Dermis blood vessel endothelial cell (primary cell): ENCODE measurements around the gene ARF5. TPM values are rescaled to one million over a fixed set of nuclear protein-coding genes. Genes with fewer than 3 reads are reported as not detected.
A peak's percentile ranks its signal among the peaks of the same experiment; 100 is the strongest.

Experiments used
- DNase-seq: peaks from one replicate; pipeline ENCODE4 v3.0.0; 2010
- total RNA-seq: library from RNA; depleted of rRNA; stranded (reverse); fragments of >200 nt; gene quantifications from 2 replicates; pipeline ENCODE4 v1.2.3, GENCODE V29; 2014

The ARF5 gene
- total RNA-seq, 1 donor from 2014 or later: 208 TPM

- DNase-seq: peak; percentile 69
Observed at GRCh38 chr7:127588697-127589482, 679 bp downstream of the ARF5 start.

DNA sequence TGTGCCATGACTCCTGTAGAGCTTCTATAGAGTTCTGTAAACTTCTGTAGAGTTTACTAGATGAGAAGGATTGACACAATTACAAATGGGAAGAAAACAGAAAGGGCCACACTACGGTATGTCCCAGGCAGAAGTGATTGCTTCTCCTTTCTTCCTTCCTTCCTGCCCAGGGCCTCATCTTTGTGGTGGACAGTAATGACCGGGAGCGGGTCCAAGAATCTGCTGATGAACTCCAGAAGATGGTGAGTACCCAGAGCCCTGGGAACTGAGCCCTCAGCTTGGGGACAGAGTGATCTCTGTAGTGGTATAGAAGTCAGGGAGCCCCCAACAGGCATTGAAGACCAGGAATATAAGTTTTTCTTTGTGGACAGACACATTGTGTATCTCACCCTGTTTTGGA, 1.7 kb downstream of the ARF5 start:
- DNase-seq: no peak

GRCh38 chr7:127591189-127591588, 3.0 kb downstream of the ARF5 start:
- DNase-seq: no peak

DNA sequence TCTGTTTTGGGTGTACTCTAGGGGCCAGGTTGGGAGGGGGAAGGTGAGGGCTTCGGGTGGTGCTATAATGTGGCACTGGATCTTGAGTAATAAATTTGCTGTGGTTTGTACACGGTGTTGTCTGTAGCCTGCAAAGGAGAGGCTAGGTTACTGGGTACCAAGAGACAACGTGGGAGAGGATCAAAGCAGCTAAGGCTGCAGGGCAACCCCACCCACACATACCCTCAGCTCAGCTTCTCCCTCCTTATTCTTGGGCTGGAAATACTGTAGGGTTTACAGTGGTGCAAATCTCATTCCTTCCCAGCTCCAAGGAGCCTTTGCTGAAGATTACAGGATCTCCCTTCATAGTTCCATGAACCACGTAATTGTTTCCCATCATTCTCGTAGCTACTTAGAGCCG, 3.4 kb downstream of the ARF5 start:
- no peak for DNase-seq

- DNase-seq: no peak
Observed at GRCh38 chr7:127592550-127592949, 4.3 kb downstream of the ARF5 start.

DNA sequence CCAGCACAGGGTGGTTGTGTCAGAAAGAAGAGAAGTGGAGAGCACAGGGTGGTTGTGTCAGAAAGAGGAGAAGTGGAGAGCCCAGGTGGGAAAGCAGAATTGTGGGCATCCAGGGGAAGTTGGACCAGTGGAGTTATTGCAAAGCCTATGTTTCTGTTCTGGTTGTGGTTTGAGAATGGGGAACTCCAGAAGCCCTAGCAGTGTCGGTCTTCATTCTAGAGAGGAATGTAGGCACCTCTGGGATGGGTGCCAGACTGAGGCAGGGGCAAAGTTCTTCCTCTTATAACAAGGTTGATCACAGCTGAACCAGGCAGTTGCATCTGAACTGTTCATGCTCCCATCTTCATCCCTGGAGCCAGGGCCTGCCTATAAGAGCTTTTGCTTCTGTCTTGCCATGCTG, 6.3 kb downstream of the ARF5 start:
- DNase-seq: no peak

- DNase-seq: no peak
Observed at GRCh38 chr7:127595737-127596136, 7.5 kb downstream of the ARF5 start.

DNA sequence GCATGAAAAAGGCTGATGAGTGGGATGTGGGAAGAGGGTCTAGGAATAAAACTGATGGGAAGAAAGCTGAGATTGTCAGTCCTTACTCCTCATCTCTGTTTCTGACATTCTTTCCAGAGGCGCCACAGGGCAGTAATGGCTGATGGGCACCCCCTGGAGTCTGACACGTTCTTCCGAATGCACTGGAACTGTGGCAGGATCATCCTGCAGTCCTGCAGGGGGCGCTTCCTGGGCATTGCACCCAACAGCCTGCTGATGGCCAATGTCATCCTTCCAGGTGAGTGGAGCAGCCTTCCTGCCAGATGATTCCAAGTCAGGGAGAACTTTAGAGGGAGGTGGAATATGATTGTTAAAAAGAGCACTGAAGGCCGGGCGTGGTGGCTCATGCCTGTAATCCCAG, 10.1 kb downstream of the ARF5 start:
- peak; percentile 32 for DNase-seq

DNA sequence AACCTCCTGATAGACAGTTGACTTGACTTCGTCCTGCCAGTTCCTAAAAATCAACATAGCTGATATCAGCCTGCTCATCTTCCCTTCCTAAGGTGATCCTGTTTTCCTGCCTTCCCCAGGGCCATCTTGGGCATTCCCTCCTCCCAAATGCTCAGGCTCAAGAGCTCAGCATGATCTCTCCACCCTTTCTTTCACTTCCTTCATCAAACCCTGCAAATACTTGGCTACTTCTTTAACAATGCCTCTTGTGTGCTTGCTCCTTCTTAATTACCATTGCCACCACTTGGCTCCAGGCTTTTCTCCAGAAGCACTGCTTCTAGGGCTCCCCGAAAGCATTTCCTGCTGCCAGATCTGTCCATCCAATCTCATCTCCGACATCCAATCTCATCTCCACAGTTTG, 12.7 kb downstream of the ARF5 start:
- DNase-seq: no peak

DNA sequence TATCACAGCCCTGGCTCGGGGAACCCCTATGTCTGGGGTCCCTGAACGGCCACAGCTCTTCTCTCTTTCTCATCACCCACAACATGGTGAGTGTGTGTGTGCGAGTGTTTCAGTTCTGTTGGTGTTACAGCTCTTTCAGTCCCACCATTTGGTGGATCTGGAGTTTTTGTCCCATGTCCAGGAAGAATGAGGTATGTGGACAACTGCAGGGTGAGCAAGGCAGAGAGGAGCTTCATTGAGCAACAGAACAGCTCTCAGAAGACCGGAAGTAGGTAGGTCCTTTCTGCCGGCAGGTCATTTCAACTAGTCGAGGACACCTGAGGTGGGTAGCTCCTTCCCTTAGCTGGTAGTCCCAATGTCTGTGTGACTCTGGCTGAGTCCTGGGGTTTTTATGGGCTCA, 20.2 kb downstream of the ARF5 start:
- DNase-seq: no peak

GRCh38 chr7:127609297-127609696, 21.1 kb downstream of the ARF5 start:
- DNase-seq: no peak

- DNase-seq: no peak
Observed at GRCh38 chr7:127612263-127612662, 24.1 kb downstream of the ARF5 start.

DNA sequence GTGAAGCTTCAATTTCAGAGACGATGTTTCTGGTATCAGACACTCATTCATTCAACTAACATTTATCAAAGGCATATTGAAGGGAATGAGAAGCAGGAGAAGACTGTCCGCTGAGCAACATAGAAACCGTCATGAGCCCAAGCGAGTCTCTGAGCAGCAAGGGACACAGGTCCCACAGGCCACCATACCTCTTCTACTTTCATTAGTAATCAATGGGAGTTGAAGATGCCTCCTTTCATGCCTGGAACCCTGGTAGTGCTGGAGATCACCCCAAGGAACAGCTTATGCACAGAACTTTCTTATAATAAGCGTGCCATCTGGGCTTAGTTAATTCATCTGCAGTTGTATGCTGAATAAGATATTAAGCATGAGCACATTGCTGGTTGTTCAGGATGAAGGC, 28.5 kb downstream of the ARF5 start:
- no peak for DNase-seq

DNA sequence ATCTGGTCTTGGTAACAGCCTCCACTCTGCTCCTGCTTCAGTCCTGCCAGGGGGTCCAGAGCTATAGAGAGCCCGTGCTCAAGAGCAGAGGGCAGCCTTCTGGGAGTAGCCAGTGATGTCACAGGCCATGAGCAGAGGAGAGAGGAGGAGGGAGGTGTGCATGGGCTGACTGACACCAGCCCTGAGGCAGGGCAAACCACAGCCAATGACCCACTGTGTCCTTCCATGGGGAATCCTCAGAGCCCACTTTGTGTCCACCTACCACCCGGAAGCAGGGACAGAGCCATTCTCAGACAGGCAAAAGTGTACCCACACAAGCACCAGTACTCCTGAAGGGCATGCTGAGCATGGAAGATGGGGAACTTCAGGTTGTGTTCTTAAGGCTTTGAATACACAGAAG, 29.8 kb downstream of the ARF5 start, which contains the start of gene PAX4:
Gene PAX4, minus strand, starts transcription at position 101 of the 400 bp plus-strand sequence. CDS start 2,214 bp downstream, outside the sequence.
- no peak for DNase-seq

DNA sequence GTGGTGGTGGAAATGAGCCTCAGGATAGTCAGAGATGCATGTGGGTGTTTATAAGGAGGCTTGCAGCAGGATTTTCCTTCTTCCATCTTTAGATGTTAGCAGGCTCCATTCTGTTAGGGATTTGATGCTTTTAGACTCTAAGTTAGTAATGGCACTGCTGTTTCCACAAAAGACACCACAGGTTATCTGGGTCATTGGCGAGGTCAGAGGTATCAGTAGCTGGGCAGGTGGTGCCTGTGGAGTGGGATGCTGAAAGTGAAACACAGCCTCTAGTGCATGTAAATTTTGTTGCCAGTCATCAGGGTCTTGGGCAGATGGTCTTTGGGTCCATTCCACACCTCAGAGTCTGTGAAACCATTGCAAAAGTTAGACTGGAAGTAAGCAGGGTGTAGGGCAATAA, 30.6 kb downstream of the ARF5 start:
- DNase-seq: no peak

DNA sequence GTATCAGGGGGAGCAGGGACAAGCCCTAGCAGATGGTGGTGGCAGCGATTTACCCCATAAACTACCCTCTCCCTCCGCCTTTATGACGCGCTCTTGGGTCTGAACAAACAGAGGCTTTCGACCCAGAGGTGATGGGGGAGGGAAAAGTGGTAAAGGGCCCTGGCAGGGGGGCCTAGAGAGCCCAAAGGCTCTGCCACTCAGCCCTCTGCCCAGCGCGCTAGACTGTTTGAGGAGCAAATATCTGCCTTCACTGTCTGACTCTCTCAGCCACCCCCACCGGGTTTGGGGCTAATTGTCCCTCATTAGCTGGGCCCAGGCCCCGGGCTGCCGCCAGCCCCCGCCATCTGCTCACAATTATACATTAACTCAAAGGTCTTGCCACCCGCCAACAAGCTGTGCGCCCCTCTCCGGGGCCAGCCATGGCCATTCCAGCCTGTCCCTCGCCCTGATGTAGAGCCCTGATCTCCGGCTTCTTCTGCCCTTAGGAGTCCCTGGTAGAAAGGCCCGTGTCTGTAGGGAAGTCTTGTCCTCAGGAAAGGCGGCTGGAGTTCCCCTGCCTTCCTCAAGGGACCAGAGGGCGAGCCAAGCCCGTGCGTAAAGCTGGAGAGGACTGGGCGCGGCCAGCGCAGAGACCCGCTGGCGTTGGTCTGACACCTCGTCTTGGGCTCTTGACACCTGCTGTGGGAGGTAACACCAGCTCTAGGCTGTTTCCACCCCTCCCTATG, 31.6 kb downstream of the ARF5 start:
- DNase-seq: peak; percentile 10

GRCh38 chr7:127620406-127621233, 32.4 kb downstream of the ARF5 start:
- DNase-seq: no peak

GRCh38 chr7:127625331-127625730, 37.1 kb downstream of the ARF5 start:
- DNase-seq: no peak

DNA sequence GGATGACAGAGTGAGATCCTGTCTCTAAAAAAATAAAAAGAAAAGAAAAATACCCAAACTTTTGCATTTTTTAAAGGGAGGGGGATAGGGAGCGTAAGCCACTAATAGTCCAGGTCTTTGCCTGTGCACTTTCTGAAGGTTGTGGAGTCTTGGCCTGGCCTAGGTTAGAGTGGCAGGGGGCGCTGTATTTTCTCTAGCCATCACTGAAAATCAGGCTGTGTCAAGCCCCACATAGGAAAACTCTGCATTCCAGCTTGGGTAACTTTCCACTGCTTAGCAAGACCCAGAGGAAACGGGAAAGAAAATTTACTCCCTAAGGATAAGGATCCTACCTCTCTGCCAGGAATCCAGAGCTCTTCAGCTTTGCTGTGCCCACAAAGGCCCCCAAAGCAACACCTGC, 40.2 kb downstream of the ARF5 start:
- DNase-seq: no peak

- peak; percentile 30 for DNase-seq
Observed at GRCh38 chr7:127629268-127629854, 41.1 kb downstream of the ARF5 start.

- DNase-seq: no peak
Observed at GRCh38 chr7:127632276-127632910, 44.2 kb downstream of the ARF5 start.

GRCh38 chr7:127635659-127636285, 47.6 kb downstream of the ARF5 start:
- no peak for DNase-seq
